Hematopoietic multipotent progenitor cell treated with erythropoietin and hydrocortisone succinate and interleukin-3 and kit ligand, for 15 days (in vitro differentiated cells): ENCODE results near the gene QPCTL.
"Not testable (repeated sequence)": the region's sequence is repeated elsewhere in the genome, so short reads cannot be mapped to it uniquely, and the experiment has no call there.

Experiments used
- DNase-seq: peaks from one replicate; pipeline ENCODE4 v3.0.0-alpha.2; 2015; ENCODE audit warnings: low spot score

QPCTL gene

GRCh38 chr19:45676851-45677263, 15.6 kb upstream of the QPCTL start:
- no peak for DNase-seq

- DNase-seq, result peak; percentile 69
Observed at GRCh38 chr19:45677351-45678230, 14.9 kb upstream of the QPCTL start.

- peak; percentile 79 for DNase-seq
Observed at GRCh38 chr19:45681391-45682015, 11.0 kb upstream of the QPCTL start.

GRCh38 chr19:45682117-45682516, 10.3 kb upstream of the QPCTL start:
- no peak for DNase-seq

GRCh38 chr19:45682908-45683307, 9.6 kb upstream of the QPCTL start:
- DNase-seq, result no peak

- not testable (repeated sequence) for DNase-seq
Observed at GRCh38 chr19:45685045-45685444, 7.4 kb upstream of the QPCTL start.

- DNase-seq, result no peak
Observed at GRCh38 chr19:45687599-45687998, 4.9 kb upstream of the QPCTL start.

GRCh38 chr19:45691516-45692186, 815 bp upstream of the QPCTL start, which contains the start of gene SNRPD2:
SNRPD2 (minus strand) TSS chr19:45691953; CDS start chr19:45691888, 65 bp downstream.
- DNase-seq, result peak; percentile 96

- DNase-seq, result peak; percentile 72
Observed at GRCh38 chr19:45693106-45693788, 781 bp downstream of the QPCTL start.

- DNase-seq, result no peak
Observed at GRCh38 chr19:45701676-45702075, 9.2 kb downstream of the QPCTL start.

- DNase-seq, result no peak
Observed at GRCh38 chr19:45705115-45705514, 12.6 kb downstream of the QPCTL start.

- no peak for DNase-seq
Observed at GRCh38 chr19:45705710-45706415, 13.4 kb downstream of the QPCTL start.

GRCh38 chr19:45710356-45711130, 18.1 kb downstream of the QPCTL start:
- DNase-seq, result no peak

- no peak for DNase-seq
Observed at GRCh38 chr19:45711851-45712698, 19.6 kb downstream of the QPCTL start.

GRCh38 chr19:45712699-45713067, 20.2 kb downstream of the QPCTL start:
- no peak for DNase-seq

- DNase-seq, result no peak
Observed at GRCh38 chr19:45713141-45713540, 20.7 kb downstream of the QPCTL start.

- no peak for DNase-seq
Observed at GRCh38 chr19:45715139-45715538, 22.7 kb downstream of the QPCTL start.

- no peak for DNase-seq
Observed at GRCh38 chr19:45716359-45717130, 24.1 kb downstream of the QPCTL start.
